Activated CD4-positive, alpha-beta T cell treated with anti-CD3 and anti-CD28 coated beads for 4 hours (primary cell): ENCODE measurements around the gene PARP11.

Experiments used
- DNase-seq, 2 donors: peaks; one replicate each; pipeline ENCODE4 v3.0.0-alpha.2; 2020

PARP11 gene

DNA sequence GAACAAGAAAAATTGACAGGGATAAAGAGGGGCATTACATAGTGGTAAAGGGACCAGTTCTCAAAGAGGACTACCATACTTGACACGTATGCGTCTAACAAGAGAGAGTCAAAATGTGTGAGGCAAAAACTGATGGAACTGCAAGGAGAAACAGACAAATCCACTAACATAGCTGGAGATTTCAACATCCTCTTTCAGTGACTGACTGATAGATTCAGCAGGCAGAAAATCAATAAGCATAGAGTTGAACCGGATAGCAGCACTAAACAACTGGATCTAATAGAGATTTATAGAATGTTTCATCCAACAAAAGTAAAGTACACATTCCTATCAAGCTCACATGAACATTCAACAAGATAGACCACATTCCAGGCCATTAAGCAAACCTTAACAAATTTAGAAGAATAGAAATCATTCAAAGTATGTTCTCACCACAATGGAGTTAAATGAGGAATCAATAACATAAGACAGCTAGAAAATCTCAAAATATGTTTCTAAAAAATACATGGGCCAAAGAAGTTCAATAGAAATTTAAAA is 104.2 kb downstream of the PARP11 start:
- DNase-seq, result no peak

DNA sequence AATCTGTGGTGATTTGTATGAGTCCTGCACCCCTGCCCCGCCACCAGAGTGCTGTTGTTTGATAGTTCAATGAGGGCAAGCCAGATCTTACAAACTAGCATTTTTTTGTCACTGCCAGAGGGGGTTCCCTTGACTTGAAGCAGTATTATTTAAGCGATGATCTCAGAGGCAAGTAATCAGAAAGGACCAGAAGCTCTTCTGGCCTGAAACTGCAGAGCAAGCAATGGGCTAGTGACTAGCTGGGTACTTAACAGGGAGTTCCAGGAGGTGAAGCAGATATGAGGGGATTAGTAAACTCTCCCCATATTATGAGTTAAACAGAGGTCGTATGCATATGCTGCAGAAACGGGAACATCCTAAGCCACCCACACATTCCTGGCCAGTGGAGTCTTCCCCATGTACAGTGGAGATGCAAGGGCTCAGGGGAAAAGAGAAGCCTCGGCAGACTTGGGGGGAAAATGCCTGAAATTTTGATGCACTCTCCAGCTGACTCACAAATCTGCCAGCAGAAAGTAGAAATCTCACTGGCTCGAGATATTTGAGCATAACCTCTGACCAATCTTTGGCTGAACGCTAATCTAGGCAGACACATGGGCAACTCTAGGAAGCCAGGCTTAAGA is 112.0 kb downstream of the PARP11 start:
- no peak for DNase-seq

DNA sequence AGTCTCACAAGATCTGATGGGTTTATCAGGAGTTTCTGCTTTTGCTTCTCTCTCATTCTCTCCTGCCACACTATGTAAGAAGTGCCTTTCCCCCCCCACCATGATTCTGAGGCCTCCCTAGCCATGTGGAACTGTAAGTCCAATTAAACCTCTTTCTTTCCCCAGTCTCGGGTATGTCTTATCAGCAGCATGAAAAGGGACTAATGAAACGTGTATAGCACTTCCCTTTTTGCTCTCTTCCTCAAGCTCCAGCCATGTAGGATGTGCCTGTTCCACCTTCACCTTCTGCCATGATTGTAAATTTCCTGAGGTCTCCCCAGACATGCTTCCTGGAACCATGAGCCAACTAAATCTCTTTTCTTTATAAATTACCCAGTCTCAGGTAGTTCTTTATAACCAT is 113.3 kb downstream of the PARP11 start:
- DNase-seq, result no peak
